ENCODE results near the gene SNAI3. TPM values are rescaled to one million over a fixed set of nuclear protein-coding genes. Genes with fewer than 3 reads are reported as not detected.

The SNAI3 gene
- total RNA-seq, 1 donor from 2014 or later = not detected

DNA sequence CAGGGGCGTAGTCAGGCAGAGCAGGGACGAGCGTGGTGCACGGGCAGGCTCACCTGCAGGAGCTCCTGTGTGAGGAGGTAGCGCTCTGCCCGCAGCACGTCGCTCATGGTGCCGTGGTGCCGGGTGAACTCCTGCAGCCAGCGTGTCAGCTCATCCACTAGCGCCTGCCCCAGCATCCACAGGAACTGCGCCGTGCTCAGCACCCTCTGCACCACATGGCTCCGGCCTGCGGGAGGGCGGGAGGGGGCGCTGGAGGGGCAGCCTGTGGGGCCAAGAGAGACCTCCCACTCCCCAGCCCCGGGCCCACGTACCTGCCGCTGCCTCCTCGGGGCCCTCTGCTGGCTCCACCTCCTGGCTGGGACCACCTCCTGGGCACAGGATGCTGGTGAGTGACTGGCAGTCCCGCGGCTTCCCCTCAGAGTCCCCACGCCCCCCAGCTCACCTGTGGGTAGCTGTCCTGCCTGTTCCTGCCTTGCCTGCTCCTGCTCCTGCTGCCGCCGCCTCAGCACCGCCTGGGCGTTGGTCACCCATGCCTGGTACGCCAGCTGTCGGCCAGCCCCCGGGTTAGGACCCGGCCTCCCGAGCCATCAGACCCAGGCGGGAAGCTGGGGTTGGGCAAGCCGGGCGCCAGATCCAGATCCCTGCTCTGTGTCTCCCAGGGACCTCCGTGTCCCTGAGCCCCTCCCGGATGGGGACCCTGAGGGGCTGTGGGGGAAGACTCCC lies 36.6 kb upstream of the SNAI3 start:
- no peak for DNase-seq (ENCODE audit: extremely low spot score in 2 of 2)

DNA sequence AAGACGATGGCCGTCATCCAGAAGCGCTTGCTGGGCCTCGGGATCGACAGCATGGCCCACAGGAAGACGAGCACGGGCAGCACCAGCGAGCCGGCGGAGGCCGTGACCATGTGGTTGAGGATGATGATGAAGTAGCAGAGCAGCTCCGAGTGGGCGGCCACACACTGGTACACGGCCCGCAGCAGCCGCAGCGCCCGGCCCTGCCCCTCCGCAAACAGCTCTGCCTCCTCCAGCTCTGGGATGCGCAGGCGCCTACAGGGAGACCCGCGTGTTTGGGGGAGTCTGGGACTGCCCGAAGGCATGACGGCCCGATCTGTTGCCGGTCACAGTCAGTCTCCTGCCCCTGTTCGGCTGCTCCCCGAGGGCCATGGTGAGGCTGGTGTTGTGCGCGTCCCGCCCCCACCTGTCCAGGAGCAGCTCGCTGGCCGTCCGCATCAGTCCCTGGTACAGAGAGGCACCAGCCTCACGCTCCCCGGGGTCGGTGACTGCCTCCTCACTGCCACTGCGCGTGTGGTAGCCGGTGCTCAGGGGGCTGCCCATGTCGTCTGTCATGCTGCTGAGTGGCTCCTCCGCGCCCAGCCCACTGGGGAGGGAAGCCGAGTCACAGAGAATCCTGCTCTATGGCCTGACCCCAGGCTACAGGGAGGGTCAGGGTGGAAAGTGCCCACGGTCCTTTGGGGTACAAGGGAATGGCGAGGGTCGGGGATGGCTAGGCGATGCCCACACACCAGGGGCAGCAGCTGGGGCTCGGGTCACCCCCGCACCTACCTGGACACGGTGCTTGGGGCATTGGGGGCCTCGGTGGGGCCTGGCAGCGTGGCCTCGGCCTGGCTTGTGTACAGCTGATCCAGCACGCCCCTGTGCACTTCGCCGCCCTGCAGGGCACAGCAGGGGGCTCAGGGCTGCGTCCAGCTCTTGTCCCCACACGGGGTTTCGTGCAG lies 35.8 kb upstream of the SNAI3 start:
- H3K27me3 ChIP-seq = no peaks in the 10 kb centered on the region
- no peaks in the 10 kb centered on the region for H3K9me3 ChIP-seq
- H3K4me3 ChIP-seq = no peak overlapping the region
- intact Hi-C loops (cut with DNase I) = no loop called here
- no peaks in the 10 kb centered on the region for H3K4me1 ChIP-seq
- H3K36me3 ChIP-seq = peaks cover 0 to 89% of the 10 kb centered on the region in 2 donors
- H3K27ac ChIP-seq = no peak overlapping the region
- DNase-seq (ENCODE audit: extremely low spot score in 2 of 2) = no peak
- TF ChIP-seq POLR2A (IDR thresholded peaks at IDR 0.05) = no peak
- TF ChIP-seq POLR2AphosphoS5 (IDR thresholded peaks at IDR 0.05; ENCODE audit: insufficient read depth in 1 of 2, low read depth in 1 of 2) = no peak
- TF ChIP-seq, protein P1, sequence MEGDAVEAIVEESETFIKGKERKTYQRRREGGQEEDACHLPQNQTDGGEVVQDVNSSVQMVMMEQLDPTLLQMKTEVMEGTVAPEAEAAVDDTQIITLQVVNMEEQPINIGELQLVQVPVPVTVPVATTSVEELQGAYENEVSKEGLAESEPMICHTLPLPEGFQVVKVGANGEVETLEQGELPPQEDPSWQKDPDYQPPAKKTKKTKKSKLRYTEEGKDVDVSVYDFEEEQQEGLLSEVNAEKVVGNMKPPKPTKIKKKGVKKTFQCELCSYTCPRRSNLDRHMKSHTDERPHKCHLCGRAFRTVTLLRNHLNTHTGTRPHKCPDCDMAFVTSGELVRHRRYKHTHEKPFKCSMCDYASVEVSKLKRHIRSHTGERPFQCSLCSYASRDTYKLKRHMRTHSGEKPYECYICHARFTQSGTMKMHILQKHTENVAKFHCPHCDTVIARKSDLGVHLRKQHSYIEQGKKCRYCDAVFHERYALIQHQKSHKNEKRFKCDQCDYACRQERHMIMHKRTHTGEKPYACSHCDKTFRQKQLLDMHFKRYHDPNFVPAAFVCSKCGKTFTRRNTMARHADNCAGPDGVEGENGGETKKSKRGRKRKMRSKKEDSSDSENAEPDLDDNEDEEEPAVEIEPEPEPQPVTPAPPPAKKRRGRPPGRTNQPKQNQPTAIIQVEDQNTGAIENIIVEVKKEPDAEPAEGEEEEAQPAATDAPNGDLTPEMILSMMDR (IDR thresholded peaks at IDR 0.05) = no peak

More for the DNA sequence above, 36.6 kb upstream of the SNAI3 start:
- no peak for TF ChIP-seq POLR2A (IDR thresholded peaks at IDR 0.05)
- TF ChIP-seq, protein P1 (IDR thresholded peaks at IDR 0.05) = no peak
- TF ChIP-seq POLR2AphosphoS5 (IDR thresholded peaks at IDR 0.05; ENCODE audit: insufficient read depth in 1 of 2, low read depth in 1 of 2) = no peak
- H3K27ac ChIP-seq = no peak overlapping the region
- no peaks in the 10 kb centered on the region for H3K9me3 ChIP-seq
- H3K4me3 ChIP-seq = no peak overlapping the region
- H3K4me1 ChIP-seq = no peaks in the 10 kb centered on the region
- H3K27me3 ChIP-seq = no peaks in the 10 kb centered on the region
- intact Hi-C loops (cut with DNase I) = no loop called here
- peaks cover 0 to 89% of the 10 kb centered on the region in 2 donors for H3K36me3 ChIP-seq

DNA sequence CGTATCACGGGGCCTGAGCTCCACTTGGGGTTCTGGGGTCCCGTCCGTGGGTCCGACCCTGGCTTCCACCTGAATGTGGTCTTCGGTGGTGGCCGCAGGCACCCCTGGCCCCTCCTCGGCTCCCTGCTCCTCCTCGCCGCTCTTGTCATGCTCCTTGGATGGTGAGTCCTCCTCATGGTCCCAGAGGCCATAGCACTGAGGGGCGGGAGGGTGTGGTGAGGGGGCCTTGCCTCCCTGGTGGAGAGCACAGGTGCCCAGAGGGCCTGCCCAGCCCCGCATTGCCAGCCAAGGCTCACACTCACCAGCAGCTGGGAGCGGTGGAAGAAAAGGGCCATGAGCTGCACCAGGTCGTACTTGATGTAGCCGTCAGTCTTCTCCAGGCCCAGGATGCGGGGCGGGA lies 34.9 kb upstream of the SNAI3 start:
- intact Hi-C loops (cut with DNase I) = no loop called here
- Histone ChIP-seq H3K4me3 (no peak overlapping the region), H3K27ac (no peak overlapping the region), H3K9me3 (no peaks in the 10 kb centered on the region), H3K27me3 (no peaks in the 10 kb centered on the region), H3K36me3 (peaks cover 0 to 89% of the 10 kb centered on the region in 2 donors), H3K4me1 (no peaks in the 10 kb centered on the region)
- TF ChIP-seq POLR2A (IDR thresholded peaks at IDR 0.05) (no peak), POLR2AphosphoS5 (IDR thresholded peaks at IDR 0.05; ENCODE audit: insufficient read depth in 1 of 2, low read depth in 1 of 2) (no peak)
- TF ChIP-seq, protein P1 (IDR thresholded peaks at IDR 0.05) = no peak
- DNase-seq (ENCODE audit: extremely low spot score in 2 of 2) = no peak

DNA sequence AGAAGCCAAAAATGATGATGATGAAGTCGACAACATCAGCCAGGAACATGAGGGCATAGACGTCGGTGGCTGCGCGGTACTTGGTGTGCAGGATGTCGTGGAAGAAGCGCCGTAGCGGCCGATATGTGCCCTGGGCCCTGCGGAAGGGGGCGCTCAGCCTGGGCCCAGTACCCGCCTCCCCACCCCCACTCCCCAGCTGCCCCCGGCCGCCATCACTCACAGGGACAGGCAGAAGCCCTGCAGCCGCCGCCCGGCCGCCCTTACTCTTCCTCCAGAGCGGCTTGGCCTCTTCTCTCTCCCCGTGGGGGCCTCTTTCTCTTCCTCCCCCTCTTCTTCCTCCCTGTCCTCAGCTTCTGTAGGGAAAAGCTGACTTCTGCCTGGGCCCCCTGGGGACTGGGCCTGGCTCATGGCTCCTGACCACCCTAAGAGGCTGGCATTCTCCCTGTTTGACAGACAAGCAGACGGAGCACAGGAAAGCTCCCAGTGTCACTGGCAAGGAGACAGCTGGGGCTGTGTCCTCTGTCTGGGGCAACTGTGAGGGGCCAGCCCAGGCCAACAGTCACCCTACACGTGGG lies 34.2 kb upstream of the SNAI3 start:
- Histone ChIP-seq H3K27ac (no peak overlapping the region), H3K4me1 (no peaks in the 10 kb centered on the region), H3K36me3 (peaks cover 0 to 90% of the 10 kb centered on the region in 2 donors), H3K27me3 (no peaks in the 10 kb centered on the region), H3K9me3 (no peaks in the 10 kb centered on the region), H3K4me3 (no peak overlapping the region)
- TF ChIP-seq POLR2AphosphoS5 (IDR thresholded peaks at IDR 0.05; ENCODE audit: insufficient read depth in 1 of 2, low read depth in 1 of 2) = no peak
- TF ChIP-seq POLR2A (IDR thresholded peaks at IDR 0.05) = no peak
- TF ChIP-seq, protein P1 (IDR thresholded peaks at IDR 0.05) = no peak
- intact Hi-C loops (cut with DNase I) = no loop called here
- no peak for DNase-seq (ENCODE audit: extremely low spot score in 2 of 2)
